ENCODE data around the gene SAG.

SAG gene

DNA sequence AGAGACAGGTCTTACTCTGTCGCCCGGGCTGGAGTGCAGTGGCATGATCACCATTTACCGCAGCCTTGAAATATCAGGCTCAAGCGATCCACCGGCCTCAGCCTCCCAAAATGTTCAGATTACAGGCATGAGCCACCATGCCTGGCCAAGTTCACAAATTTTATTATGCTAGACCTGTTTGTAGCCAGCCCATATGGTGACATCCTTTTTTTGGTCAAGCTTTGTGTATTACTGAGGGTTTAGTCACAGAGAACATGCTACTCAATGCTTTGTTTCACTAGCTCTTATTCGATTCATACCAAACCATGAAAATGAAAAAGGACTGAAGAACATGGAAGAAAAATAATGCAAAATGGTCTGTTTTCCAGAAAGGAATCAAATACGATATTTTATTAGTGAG, 88.1 kb downstream of the SAG start:
- Histone ChIP-seq H3K27me3 (replicated peaks; ENCODE audit: insufficient read depth, low read length) (no peaks in the 10 kb centered on the region), H3K4me1 (ENCODE audit: low read length) (no peaks in the 10 kb centered on the region), H3K36me3 (replicated peaks; ENCODE audit: insufficient read depth, low read length) (no peaks in the 10 kb centered on the region), H3F3A (ENCODE audit: insufficient read depth, low read length) (no peaks in the 10 kb centered on the region), H3K4me3 (ENCODE audit: low read length) (no peak overlapping the region), H2AFZ (ENCODE audit: low read length) (no peak overlapping the region), H3K4me2 (ENCODE audit: low read depth, low read length) (no peak overlapping the region), H3K79me2 (ENCODE audit: low read length) (no peaks in the 10 kb centered on the region), H3K9me3 (replicated peaks; ENCODE audit: insufficient read depth, low read length) (no peaks in the 10 kb centered on the region), H3K9ac (ENCODE audit: low read length) (no peak overlapping the region), H3K9me2 (replicated peaks; ENCODE audit: insufficient read depth, low read length) (no peaks in the 10 kb centered on the region), H4K20me1 (ENCODE audit: insufficient read depth, low read length) (no peaks in the 10 kb centered on the region), H3K27ac (ENCODE audit: low read length) (no peak overlapping the region)
- DNase-seq, result no peak
- TF ChIP-seq EZH2 (optimal IDR thresholded peaks at IDR 0.05; ENCODE audit: low read depth, low read length) (no peak), EZH2phosphoT487 (IDR thresholded peaks at IDR 0.05; ENCODE audit: low read length) (no peak)
- TF ChIP-seq, protein P1, sequence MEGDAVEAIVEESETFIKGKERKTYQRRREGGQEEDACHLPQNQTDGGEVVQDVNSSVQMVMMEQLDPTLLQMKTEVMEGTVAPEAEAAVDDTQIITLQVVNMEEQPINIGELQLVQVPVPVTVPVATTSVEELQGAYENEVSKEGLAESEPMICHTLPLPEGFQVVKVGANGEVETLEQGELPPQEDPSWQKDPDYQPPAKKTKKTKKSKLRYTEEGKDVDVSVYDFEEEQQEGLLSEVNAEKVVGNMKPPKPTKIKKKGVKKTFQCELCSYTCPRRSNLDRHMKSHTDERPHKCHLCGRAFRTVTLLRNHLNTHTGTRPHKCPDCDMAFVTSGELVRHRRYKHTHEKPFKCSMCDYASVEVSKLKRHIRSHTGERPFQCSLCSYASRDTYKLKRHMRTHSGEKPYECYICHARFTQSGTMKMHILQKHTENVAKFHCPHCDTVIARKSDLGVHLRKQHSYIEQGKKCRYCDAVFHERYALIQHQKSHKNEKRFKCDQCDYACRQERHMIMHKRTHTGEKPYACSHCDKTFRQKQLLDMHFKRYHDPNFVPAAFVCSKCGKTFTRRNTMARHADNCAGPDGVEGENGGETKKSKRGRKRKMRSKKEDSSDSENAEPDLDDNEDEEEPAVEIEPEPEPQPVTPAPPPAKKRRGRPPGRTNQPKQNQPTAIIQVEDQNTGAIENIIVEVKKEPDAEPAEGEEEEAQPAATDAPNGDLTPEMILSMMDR (IDR thresholded peaks at IDR 0.05; ENCODE audit: low read length), result no peak

All from MM.1S (cell line).